Activated naive CD4-positive, alpha-beta T cell treated with anti-CD3 and anti-CD28 coated beads, Interleukin-2, amount 10 ng/mL, durations not matched to agents 7 days and 5 days (primary cell): ENCODE results near the gene SLC19A3.

ENCODE experiments used
- CTCF ChIA-PET: fragments of 350-600 bp; sonication (Branson Sonifier 250); formaldehyde crosslinking; loops from one replicate; lab custom pipeline; 2021; ENCODE audit warnings: antibody characterized with exemption; lab: Charles Lee
- DNase-seq: peaks from one replicate; pipeline ENCODE4 v3.0.0-alpha.2; 2020
- H3K27ac Mint-ChIP-seq: one replicate; pipeline ENCODE4 v1.8.0; 2021; ENCODE audit warnings: mild to moderate bottlenecking, moderate library complexity, mixed read lengths
- H3K27me3 Mint-ChIP-seq: one replicate; pipeline ENCODE4 v1.8.0; 2021; ENCODE audit warnings: mild to moderate bottlenecking, mixed read lengths
- H3K36me3 Mint-ChIP-seq: one replicate; pipeline ENCODE4 v1.8.0; 2021; ENCODE audit warnings: mixed read lengths
- H3K4me1 Mint-ChIP-seq: one replicate; pipeline ENCODE4 v1.8.0; 2021; ENCODE audit warnings: mixed read lengths
- H3K4me3 Mint-ChIP-seq: one replicate; pipeline ENCODE4 v1.8.0; 2021; ENCODE audit warnings: mild to moderate bottlenecking, moderate library complexity, mixed read lengths
- H3K9me3 Mint-ChIP-seq: one replicate; pipeline ENCODE4 v1.8.0; 2021; ENCODE audit warnings: mixed read lengths

SLC19A3 gene

DNA sequence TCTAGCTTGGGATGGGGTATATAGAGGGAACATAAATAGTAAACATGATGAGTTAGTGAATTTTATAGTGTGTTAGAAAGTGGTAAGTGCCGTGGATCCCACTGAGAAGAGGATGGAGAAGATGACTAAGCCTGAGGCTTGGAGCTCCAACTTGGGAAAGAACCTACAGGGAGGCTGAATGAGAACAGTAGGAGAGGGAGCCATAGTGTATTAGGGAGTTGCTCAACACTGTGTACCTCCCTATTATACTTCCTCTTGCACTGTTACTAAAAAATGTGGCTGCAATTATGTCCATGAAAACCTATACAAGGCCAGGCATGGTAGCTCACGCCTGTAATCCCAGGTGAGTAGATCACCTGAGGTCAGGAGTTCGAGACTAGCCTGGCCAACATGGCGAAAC, 2.9 kb upstream of the SLC19A3 start:
- Mint-ChIP-seq H3K9me3 (no peaks in the 10 kb centered on the region), H3K27ac (no peak overlapping the region), H3K4me3 (no peak overlapping the region), H3K4me1 (peaks cover 2% of the 10 kb centered on the region), H3K36me3 (no peaks in the 10 kb centered on the region), H3K27me3 (peaks cover 15% of the 10 kb centered on the region)
- DNase-seq: no peak
- CTCF ChIA-PET: no interaction called here

- Mint-ChIP-seq H3K4me3 (no peak overlapping the region), H3K9me3 (no peaks in the 10 kb centered on the region), H3K4me1 (peaks cover 2% of the 10 kb centered on the region), H3K36me3 (no peaks in the 10 kb centered on the region), H3K27me3 (peaks cover 17% of the 10 kb centered on the region), H3K27ac (no peak overlapping the region)
- CTCF ChIA-PET: no interaction called here
- DNase-seq: no peak
Measured at GRCh38 chr2:227719641-227720040, 1.8 kb upstream of the SLC19A3 start.

DNA sequence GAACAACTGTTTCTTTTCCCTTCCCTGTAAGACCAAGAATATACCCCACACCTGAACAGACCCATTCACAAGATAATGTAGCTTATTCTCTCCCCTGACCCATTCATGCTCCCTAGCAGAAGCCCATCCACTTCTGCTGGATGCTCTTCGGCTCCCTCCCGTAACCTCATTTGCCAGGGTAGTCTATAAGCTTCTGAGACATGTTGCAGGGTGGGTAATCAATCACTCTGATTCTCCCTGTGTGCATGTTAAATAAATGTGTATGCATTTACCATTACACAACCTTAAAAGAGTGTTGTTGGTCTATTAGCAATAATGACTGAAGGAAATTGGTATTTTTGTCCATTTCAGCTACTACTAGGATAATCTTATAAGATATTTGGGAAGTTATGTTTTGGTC, 1.3 kb downstream of the SLC19A3 start:
- DNase-seq: no peak
- Mint-ChIP-seq H3K36me3 (no peaks in the 10 kb centered on the region), H3K9me3 (no peaks in the 10 kb centered on the region), H3K27ac (no peak overlapping the region), H3K27me3 (peaks cover 21% of the 10 kb centered on the region), H3K4me1 (peaks cover 2% of the 10 kb centered on the region), H3K4me3 (no peak overlapping the region)
- CTCF ChIA-PET: no interaction called here

DNA sequence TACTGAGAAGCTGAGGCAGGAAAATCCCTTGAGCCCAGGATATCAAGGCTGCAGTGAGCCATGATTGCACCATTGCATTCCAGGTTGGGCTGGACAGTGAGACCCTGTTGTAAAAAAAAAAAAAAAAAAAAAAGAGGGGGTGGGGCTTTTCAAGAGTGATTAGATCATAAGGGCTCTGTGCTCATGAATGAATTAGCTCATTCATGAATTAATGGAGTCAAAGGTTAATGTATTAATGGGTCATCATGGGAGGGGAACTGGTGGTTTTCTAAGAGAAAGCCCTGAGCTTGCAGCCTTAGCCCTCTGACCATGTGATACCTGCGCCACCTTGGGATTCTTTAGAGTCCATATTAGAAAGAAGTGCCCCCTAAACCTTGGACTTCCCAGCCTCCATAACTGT, 4.5 kb downstream of the SLC19A3 start:
- Mint-ChIP-seq H3K9me3 (no peaks in the 10 kb centered on the region), H3K4me1 (peaks cover 2% of the 10 kb centered on the region), H3K4me3 (no peak overlapping the region), H3K36me3 (no peaks in the 10 kb centered on the region), H3K27me3 (peaks cover 21% of the 10 kb centered on the region), H3K27ac (no peak overlapping the region)
- CTCF ChIA-PET: no interaction called here
- no peak for DNase-seq

- no peak overlapping the region for H3K4me3 Mint-ChIP-seq
- CTCF ChIA-PET: no interaction called here
- H3K27ac Mint-ChIP-seq: no peak overlapping the region
- no peaks in the 10 kb centered on the region for H3K4me1 Mint-ChIP-seq
- DNase-seq: no peak
- peaks cover 10% of the 10 kb centered on the region for H3K27me3 Mint-ChIP-seq
- H3K9me3 Mint-ChIP-seq: no peaks in the 10 kb centered on the region
- no peaks in the 10 kb centered on the region for H3K36me3 Mint-ChIP-seq
Measured at GRCh38 chr2:227710986-227711385, 6.8 kb downstream of the SLC19A3 start.

DNA sequence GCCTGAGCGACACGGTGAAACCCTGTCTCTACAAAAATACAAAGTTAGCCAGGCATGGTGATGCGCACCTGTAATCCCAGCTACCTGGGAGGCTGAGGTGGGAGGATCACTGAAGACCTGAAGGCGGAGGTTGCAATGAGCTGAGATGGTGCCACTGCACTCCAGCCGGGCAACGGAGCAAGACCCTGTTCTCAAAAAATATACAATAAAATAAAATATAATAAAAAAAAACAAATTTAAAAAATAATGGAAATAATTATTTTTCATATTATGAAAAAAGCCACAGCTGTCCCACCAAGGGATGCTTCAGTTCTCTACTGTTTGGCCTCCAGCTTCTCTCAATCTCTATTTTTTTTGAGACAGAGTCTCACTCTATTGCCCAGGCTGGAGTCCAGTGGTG, 10.4 kb downstream of the SLC19A3 start:
- DNase-seq: no peak
- Mint-ChIP-seq H3K9me3 (no peaks in the 10 kb centered on the region), H3K4me1 (no peaks in the 10 kb centered on the region), H3K27me3 (no peaks in the 10 kb centered on the region), H3K4me3 (no peak overlapping the region), H3K36me3 (no peaks in the 10 kb centered on the region), H3K27ac (no peak overlapping the region)
- CTCF ChIA-PET: interaction anchor here (1.2 kb wide), 1 partner anchor 10 kb away, joined by 5 read pairs; no protein-coding TSS in a partner anchor

- Mint-ChIP-seq H3K9me3 (no peaks in the 10 kb centered on the region), H3K27me3 (no peaks in the 10 kb centered on the region), H3K36me3 (no peaks in the 10 kb centered on the region), H3K4me3 (no peak overlapping the region), H3K27ac (no peak overlapping the region), H3K4me1 (no peaks in the 10 kb centered on the region)
- no peak for DNase-seq
- CTCF ChIA-PET: interaction anchor here (1.2 kb wide), 1 partner anchor 9 kb away, joined by 5 read pairs; no protein-coding TSS in a partner anchor
Measured at GRCh38 chr2:227706859-227707258, 11.0 kb downstream of the SLC19A3 start.

DNA sequence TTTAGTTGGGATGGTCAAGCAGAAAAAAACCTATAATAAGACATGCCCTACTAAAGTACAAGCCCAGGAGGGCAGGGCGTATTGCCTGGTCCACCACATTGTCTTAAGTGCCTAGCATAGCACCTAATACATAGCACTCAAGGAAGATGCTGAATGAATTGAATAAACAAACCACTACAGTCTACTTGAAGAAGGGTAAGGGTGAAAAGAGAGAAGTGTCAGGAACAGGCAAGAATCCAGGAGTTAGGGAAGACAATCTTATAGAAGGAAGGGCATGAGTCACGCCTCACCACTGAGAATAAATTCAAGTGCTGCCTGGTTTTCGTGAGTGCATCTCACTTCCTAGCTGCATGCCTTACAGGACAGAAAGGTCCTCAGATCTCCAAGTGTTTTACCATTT, 13.9 kb downstream of the SLC19A3 start:
- Mint-ChIP-seq H3K4me3 (no peak overlapping the region), H3K27ac (no peak overlapping the region), H3K4me1 (no peaks in the 10 kb centered on the region), H3K36me3 (no peaks in the 10 kb centered on the region), H3K9me3 (no peaks in the 10 kb centered on the region), H3K27me3 (no peaks in the 10 kb centered on the region)
- CTCF ChIA-PET: interaction anchor here (1.1 kb wide), 1 partner anchor 465 kb away, joined by 4 read pairs; no protein-coding TSS in a partner anchor
- DNase-seq: no peak

GRCh38 chr2:227703280-227703732, 14.5 kb downstream of the SLC19A3 start:
- no peaks in the 10 kb centered on the region for H3K27me3 Mint-ChIP-seq
- H3K4me3 Mint-ChIP-seq: no peak overlapping the region
- no peak overlapping the region for H3K27ac Mint-ChIP-seq
- H3K36me3 Mint-ChIP-seq: no peaks in the 10 kb centered on the region
- CTCF ChIA-PET: interaction anchor here (1.1 kb wide), 1 partner anchor 465 kb away, joined by 4 read pairs; no protein-coding TSS in a partner anchor
- no peaks in the 10 kb centered on the region for H3K4me1 Mint-ChIP-seq
- H3K9me3 Mint-ChIP-seq: no peaks in the 10 kb centered on the region
- no peak for DNase-seq

GRCh38 chr2:227701556-227701955, 16.3 kb downstream of the SLC19A3 start:
- H3K9me3 Mint-ChIP-seq: no peaks in the 10 kb centered on the region
- no peak overlapping the region for H3K27ac Mint-ChIP-seq
- CTCF ChIA-PET: no interaction called here

DNA sequence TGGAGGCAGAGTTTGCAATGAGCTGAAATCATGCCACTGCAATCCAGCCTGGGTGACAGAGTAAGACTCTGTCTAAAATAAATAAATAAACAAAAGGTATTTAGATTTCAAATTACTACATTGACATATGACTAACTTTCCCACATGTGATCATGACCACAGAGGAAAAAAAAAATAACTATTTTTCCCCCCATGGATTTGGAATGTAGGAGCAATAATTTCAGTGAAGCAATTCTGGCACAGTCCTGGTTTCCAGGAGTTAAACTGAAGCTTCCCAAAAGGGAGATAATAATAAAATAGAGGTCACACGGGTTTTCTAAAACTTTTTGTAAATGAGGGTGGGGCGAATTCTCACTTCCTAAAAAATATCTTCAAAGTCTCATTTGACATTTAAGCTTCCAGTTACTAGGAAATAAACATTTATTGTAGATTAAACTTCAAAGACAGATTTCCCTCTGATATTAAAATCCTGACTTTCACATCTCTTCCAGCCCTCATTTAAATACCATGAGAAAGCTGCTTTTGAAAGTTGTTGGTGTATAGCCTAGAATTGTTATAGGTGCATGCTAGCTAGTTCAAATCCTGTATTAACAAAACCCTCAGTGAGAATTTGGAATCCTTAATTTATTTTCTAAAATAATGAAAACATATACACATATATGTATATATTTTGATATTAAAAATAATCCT, 20.7 kb downstream of the SLC19A3 start:
- no peak for DNase-seq
- Mint-ChIP-seq H3K4me3 (no peak overlapping the region), H3K9me3 (no peaks in the 10 kb centered on the region), H3K27ac (no peak overlapping the region), H3K4me1 (no peaks in the 10 kb centered on the region), H3K36me3 (no peaks in the 10 kb centered on the region), H3K27me3 (peaks cover 3% of the 10 kb centered on the region)
- CTCF ChIA-PET: interaction anchor here (1.6 kb wide), 1 partner anchor 10 kb away, joined by 5 read pairs; no protein-coding TSS in a partner anchor

More at GRCh38 chr2:227701556-227701955, 16.3 kb downstream of the SLC19A3 start:
- H3K4me1 Mint-ChIP-seq: no peaks in the 10 kb centered on the region
- no peak overlapping the region for H3K4me3 Mint-ChIP-seq
- DNase-seq: no peak
- H3K36me3 Mint-ChIP-seq: no peaks in the 10 kb centered on the region
- H3K27me3 Mint-ChIP-seq: no peaks in the 10 kb centered on the region

- no peak for DNase-seq
- no peaks in the 10 kb centered on the region for H3K4me1 Mint-ChIP-seq
- H3K27ac Mint-ChIP-seq: no peak overlapping the region
- H3K36me3 Mint-ChIP-seq: no peaks in the 10 kb centered on the region
- no peaks in the 10 kb centered on the region for H3K9me3 Mint-ChIP-seq
- CTCF ChIA-PET: no interaction called here
- H3K4me3 Mint-ChIP-seq: no peak overlapping the region
- peaks cover 8% of the 10 kb centered on the region for H3K27me3 Mint-ChIP-seq
Measured at GRCh38 chr2:227687189-227687588, 30.6 kb downstream of the SLC19A3 start.

GRCh38 chr2:227684258-227684657, 33.6 kb downstream of the SLC19A3 start:
- no peaks in the 10 kb centered on the region for H3K4me1 Mint-ChIP-seq
- H3K27ac Mint-ChIP-seq: no peak overlapping the region
- DNase-seq: no peak
- CTCF ChIA-PET: no interaction called here
- no peak overlapping the region for H3K4me3 Mint-ChIP-seq
- H3K9me3 Mint-ChIP-seq: no peaks in the 10 kb centered on the region
- peaks cover 4% of the 10 kb centered on the region for H3K27me3 Mint-ChIP-seq
- no peaks in the 10 kb centered on the region for H3K36me3 Mint-ChIP-seq

- no peaks in the 10 kb centered on the region for H3K4me1 Mint-ChIP-seq
- CTCF ChIA-PET: no interaction called here
- no peaks in the 10 kb centered on the region for H3K9me3 Mint-ChIP-seq
- H3K27ac Mint-ChIP-seq: no peak overlapping the region
- H3K4me3 Mint-ChIP-seq: no peak overlapping the region
- DNase-seq: no peak
- H3K27me3 Mint-ChIP-seq: no peaks in the 10 kb centered on the region
- H3K36me3 Mint-ChIP-seq: no peaks in the 10 kb centered on the region
Measured at GRCh38 chr2:227677928-227678327, 39.9 kb downstream of the SLC19A3 start.

DNA sequence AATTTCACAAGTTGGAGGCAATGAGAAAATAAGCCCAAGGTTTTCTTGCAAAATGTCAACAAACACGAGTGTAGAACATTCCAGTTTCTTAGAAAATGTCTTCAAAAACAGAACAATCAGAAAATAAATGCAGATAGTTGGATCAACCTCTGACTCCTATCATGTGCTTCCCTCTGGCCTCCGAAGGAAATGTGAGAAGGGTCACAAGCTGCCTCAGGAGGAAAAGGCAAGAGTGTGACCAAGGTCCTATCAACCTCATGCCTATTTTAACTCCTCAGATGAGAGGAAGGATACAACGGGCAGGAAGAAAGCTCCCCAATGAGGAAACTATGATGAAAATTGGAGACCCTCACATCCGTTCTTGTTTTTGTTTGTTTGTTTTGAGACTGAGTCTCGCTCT, 43.3 kb downstream of the SLC19A3 start:
- Mint-ChIP-seq H3K27ac (no peak overlapping the region), H3K9me3 (no peaks in the 10 kb centered on the region), H3K36me3 (no peaks in the 10 kb centered on the region), H3K4me1 (no peaks in the 10 kb centered on the region), H3K27me3 (peaks cover 5% of the 10 kb centered on the region), H3K4me3 (no peak overlapping the region)
- no peak for DNase-seq
- CTCF ChIA-PET: no interaction called here
